Left lung (tissue), 14 donors: ENCODE results near the gene CRISP3. TPM values are rescaled to one million over a fixed set of nuclear protein-coding genes. Genes with fewer than 3 reads are reported as not detected.

Experiments
- ATAC-seq: fragments of 200-7000 bp; cut with Tn5 transposase; one replicate; pipeline ENCODE4 v1.9.1; 2020; ENCODE audit warnings: moderate library complexity
- DNase-seq, 4 donors: peaks; one replicate each; pipeline ENCODE4 v3.0.0-alpha.2; 2013 to 2020
- H3K27ac ChIP-seq, 2 donors: fragments of 200-600 bp; sonication (generic) in 1 of 2; one replicate each; pipeline versions ENCODE4 v1.5.0 to v1.8.0; 2020 to 2021
- H3K27me3 ChIP-seq, 2 donors: fragments of 200-600 bp; sonication (generic) in 1 of 2; one replicate each; pipeline versions ENCODE4 v1.5.0 to v1.8.0; 2020 to 2021
- H3K36me3 ChIP-seq, 2 donors: fragments of 200-600 bp; sonication (generic) in 1 of 2; one replicate each; pipeline versions ENCODE4 v1.5.0 to v1.8.0; 2020 to 2021
- H3K4me1 ChIP-seq, 2 donors: fragments of 200-600 bp; one replicate each; pipeline ENCODE4 v1.8.0; 2021
- H3K4me3 ChIP-seq, 2 donors: fragments of 200-600 bp; sonication (generic) in 1 of 2; one replicate each; pipeline versions ENCODE4 v1.5.0 to v1.8.0; 2020 to 2021; ENCODE audit warnings: mild to moderate bottlenecking in 1 of 2
- H3K9me3 ChIP-seq, 2 donors: fragments of 200-600 bp; sonication (generic) in 1 of 2; one replicate each; pipeline versions ENCODE4 v1.5.0 to v1.8.0; 2020 to 2021
- intact Hi-C, 2 donors: fragments of 100-400 bp; cut with DNase I; formaldehyde crosslinking; loops; one replicate each; pipeline versions ENCODE4 v1.11.2 to v1.14.2; 2022
- long read RNA-seq, 12 donors: library from polyadenylated mRNA in 2 of 12; unstranded in 2 of 12; transcript quantifications; one replicate each; pipeline ENCODE4 v2.0.0 and lab custom pipeline, GENCODE V29; 2019 to 2026
- polyA plus RNA-seq, 6 donors: library from polyadenylated mRNA; unstranded; fragments of 120-200 nt; gene quantifications; one replicate each; pipeline ENCODE4 v1.2.1, GENCODE V29; 2013; ENCODE audit not compliant: insufficient read length in 6 of 6
- total RNA-seq, 2 donors: library from RNA; stranded (reverse); fragmentation: NEBNext Ultra II Directional; extraction: Animal tissue kit (Norgen Biotek cat#: 25700); gene quantifications; one replicate each; pipeline ENCODE4 v1.2.1, GENCODE V29; 2021
- TF ChIP-seq, protein P1 (sequence below), 2 donors: fragments of 200-600 bp; sonication (generic) in 1 of 2; IDR thresholded peaks; one replicate each; pipeline versions ENCODE4 v1.5.0 to v1.8.0; 2021; ENCODE audit warnings: antibody characterized with exemption in 2 of 2
- donor health status: DM: no; HTN: yes; CAD: no.
- donor health status: DM: no; HTN: no; CAD: no.

CRISP3 gene, protein sequence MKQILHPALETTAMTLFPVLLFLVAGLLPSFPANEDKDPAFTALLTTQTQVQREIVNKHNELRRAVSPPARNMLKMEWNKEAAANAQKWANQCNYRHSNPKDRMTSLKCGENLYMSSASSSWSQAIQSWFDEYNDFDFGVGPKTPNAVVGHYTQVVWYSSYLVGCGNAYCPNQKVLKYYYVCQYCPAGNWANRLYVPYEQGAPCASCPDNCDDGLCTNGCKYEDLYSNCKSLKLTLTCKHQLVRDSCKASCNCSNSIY
- total RNA-seq (not detected), polyA plus RNA-seq (1 to 10 TPM in 1 of 6 donors, under 1 TPM in 5; 0.23 to 1.9 (median 0.36) TPM)
- long read RNA-seq, donor 1 = 0 reads
- long read RNA-seq, donor 2 = 0 reads
- long read RNA-seq, donor 3 = 0 reads
- long read RNA-seq, donor 4 = 0 reads
- long read RNA-seq, donor 5 = 0 reads
- long read RNA-seq, donor 6 = 0 reads
- long read RNA-seq, donor 7 = 0 reads
- long read RNA-seq, donor 8 = 0 reads
- long read RNA-seq, donor 9 = 0 reads
- long read RNA-seq, donor 10 = 0 reads
- long read RNA-seq, donor 11 = 0 reads
- long read RNA-seq, donor 12 = 0 reads

DNA sequence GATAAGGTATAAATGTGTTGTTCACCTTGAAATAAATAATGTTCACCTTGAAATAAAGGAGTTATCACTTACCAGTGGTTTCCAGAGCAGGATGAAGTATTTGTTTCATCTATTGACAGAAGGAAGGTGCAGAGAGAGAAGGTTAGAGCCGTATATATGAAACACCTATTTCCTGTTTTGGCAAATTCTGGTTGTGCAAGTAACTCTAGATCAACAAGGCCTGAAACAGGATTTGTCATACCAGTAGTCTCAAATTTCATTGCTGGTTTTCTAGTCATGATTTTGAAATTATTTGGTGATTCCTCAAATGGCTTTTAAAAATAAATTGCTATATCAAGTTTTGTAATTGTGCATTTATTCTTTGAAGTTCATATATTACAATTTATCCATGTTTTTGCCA is at the start of gene CRISP3:
Gene CRISP3, minus strand, starts transcription at position 130 of the 400 bp plus-strand sequence. Its CDS starts 21 bp downstream, at position 109.
- no peak for ATAC-seq
- intact Hi-C loops = no loop called here
- Histone ChIP-seq H3K4me3 (no peak within 1 kb of the TSS), H3K36me3 (no peaks in the 10 kb centered on the region), H3K4me1 (no peaks in the 10 kb centered on the region), H3K27ac (peak within 1 kb of the TSS in 1 of 2 donors; percentile 15), H3K9me3 (no peaks in the 10 kb centered on the region), H3K27me3 (no peaks in the 10 kb centered on the region)
- TF ChIP-seq, protein P1, sequence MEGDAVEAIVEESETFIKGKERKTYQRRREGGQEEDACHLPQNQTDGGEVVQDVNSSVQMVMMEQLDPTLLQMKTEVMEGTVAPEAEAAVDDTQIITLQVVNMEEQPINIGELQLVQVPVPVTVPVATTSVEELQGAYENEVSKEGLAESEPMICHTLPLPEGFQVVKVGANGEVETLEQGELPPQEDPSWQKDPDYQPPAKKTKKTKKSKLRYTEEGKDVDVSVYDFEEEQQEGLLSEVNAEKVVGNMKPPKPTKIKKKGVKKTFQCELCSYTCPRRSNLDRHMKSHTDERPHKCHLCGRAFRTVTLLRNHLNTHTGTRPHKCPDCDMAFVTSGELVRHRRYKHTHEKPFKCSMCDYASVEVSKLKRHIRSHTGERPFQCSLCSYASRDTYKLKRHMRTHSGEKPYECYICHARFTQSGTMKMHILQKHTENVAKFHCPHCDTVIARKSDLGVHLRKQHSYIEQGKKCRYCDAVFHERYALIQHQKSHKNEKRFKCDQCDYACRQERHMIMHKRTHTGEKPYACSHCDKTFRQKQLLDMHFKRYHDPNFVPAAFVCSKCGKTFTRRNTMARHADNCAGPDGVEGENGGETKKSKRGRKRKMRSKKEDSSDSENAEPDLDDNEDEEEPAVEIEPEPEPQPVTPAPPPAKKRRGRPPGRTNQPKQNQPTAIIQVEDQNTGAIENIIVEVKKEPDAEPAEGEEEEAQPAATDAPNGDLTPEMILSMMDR (IDR thresholded peaks at IDR 0.05) = no peak
- DNase-seq = no peak

DNA sequence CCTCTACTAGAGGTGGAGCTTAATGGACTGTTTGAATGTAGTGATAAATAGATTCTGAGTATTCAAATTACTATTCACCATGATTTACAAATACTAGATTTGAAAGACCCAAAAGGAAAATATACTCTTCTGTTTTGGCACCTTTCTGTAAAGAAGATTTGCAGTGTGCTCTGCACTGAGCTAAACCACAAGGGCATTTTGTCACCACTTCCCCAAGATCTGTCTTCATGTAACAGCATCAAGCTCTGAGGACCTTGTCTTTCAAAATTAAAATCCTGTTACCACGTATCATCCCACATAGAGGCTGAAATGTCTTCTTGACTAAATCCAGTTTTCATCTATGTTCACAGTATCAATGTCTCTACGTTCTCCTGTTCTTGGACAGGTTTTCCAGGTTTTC is 46.2 kb upstream of the CRISP3 start:
- ATAC-seq (no peak), DNase-seq (no peak)
- intact Hi-C loops = no loop called here
- no peaks in the 10 kb centered on the region for H3K36me3 ChIP-seq
- no peak overlapping the region for H3K27ac ChIP-seq
- no peaks in the 10 kb centered on the region for H3K4me1 ChIP-seq
- no peaks in the 10 kb centered on the region for H3K9me3 ChIP-seq
- TF ChIP-seq, protein P1 (IDR thresholded peaks at IDR 0.05) = no peak
- H3K4me3 ChIP-seq = no peak overlapping the region
- no peaks in the 10 kb centered on the region for H3K27me3 ChIP-seq

DNA sequence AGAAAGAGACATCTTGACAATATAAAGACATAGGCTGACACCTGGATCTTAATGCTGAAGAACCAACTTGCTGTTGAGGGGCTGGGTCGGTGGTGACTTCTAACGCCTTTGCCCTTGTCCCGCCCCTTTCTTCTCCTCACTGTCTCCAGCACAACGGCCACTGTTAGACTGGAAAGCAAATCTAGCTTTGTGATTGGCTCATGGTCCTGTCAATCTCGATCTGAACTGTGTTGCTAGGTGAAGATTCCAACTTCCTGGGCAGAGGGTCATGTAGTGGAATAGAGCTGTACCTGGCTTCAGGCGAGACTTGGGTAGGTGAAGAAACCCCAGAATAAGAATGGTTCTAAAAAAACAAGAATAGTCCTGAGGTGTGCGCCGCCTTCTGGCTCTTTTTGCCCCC is 43.0 kb upstream of the CRISP3 start, which contains the start of gene PGK2:
Gene PGK2, minus strand, starts transcription at position 110 of the 400 bp plus-strand sequence. Its CDS starts 98 bp downstream, at position 12.
- DNase-seq (no peak), ATAC-seq (no peak)
- H3K9me3 ChIP-seq = no peaks in the 10 kb centered on the region

DNA sequence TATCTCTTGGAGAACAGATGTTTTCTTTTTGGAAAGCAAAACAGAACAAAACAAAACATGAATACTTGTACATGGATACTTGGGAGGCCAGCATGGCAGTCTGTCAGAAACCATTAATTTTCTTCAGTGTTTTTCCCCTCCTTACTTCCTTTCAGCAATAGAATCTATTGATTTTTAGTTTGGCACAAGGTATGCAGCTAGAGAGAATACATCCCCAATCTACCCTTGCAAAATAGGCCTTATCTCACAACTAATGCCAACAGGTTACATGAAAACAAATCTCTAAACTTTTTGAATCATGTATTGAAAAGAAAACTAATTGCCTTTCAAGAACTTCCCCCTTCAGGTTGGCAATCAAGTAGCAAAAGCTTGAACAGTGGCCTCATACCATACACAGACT is 40.1 kb upstream of the CRISP3 start:
- intact Hi-C loops = no loop called here
- TF ChIP-seq, protein P1 (IDR thresholded peaks at IDR 0.05) = no peak
- H3K27me3 ChIP-seq = no peaks in the 10 kb centered on the region
- H3K36me3 ChIP-seq = no peaks in the 10 kb centered on the region
- no peaks in the 10 kb centered on the region for H3K4me1 ChIP-seq
- no peak overlapping the region for H3K27ac ChIP-seq
- no peak overlapping the region for H3K4me3 ChIP-seq
- ATAC-seq (no peak), DNase-seq (no peak)
- H3K9me3 ChIP-seq = no peaks in the 10 kb centered on the region

More for the DNA sequence above, 43.0 kb upstream of the CRISP3 start, which contains the start of gene PGK2:
- intact Hi-C loops = no loop called here
- H3K36me3 ChIP-seq = no peaks in the 10 kb centered on the region
- H3K27me3 ChIP-seq = no peaks in the 10 kb centered on the region
- no peaks in the 10 kb centered on the region for H3K4me1 ChIP-seq
- H3K4me3 ChIP-seq = no peak within 1 kb of the TSS
- TF ChIP-seq, protein P1 (IDR thresholded peaks at IDR 0.05) = no peak
- H3K27ac ChIP-seq = no peak within 1 kb of the TSS

DNA sequence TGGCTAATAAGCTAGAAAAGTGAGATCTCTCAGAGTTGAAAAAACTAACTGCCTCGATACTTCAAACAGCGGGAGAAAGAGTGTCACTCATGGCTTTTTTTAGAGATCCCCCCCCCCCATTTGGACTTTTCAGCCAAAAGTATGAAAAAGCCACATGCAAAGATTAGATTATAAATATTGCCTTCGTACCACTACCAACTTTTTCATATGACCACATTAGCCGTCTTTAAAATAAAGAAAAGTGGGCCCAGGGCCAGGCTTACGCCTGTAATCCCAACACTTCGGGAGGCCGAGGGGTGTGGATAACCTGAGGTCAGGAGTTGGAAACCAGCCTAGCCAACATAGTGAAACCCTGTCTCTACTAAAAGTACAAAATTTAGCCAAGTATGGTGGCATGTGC is 38.5 kb upstream of the CRISP3 start:
- no peak for ATAC-seq
- Histone ChIP-seq H3K9me3 (no peaks in the 10 kb centered on the region), H3K27ac (no peak overlapping the region), H3K4me1 (no peaks in the 10 kb centered on the region), H3K27me3 (no peaks in the 10 kb centered on the region), H3K36me3 (no peaks in the 10 kb centered on the region), H3K4me3 (no peak overlapping the region)
- TF ChIP-seq, protein P1 (IDR thresholded peaks at IDR 0.05) = no peak
- DNase-seq = no peak
- intact Hi-C loops = no loop called here
